GM23338 (cell line): ENCODE data around the gene TBC1D5. TPM values are rescaled to one million over a fixed set of nuclear protein-coding genes. Genes with fewer than 3 reads are reported as not detected.

Experiments used
- ATAC-seq: fragments of 200-7000 bp; cut with Tn5 transposase; 3 replicates; pipeline ENCODE4 v1.9.1; 2020
- DNase-seq: peaks from one replicate; pipeline ENCODE4 v3.0.0-alpha.2; 2015; ENCODE audit warnings: low spot score
- H2AFZ ChIP-seq: fragments of 200-600 bp; sonication (generic); 2 replicates; pipeline ENCODE4 v1.8.0; 2016; ENCODE audit warnings: antibody characterized with exemption, mild to moderate bottlenecking, moderate library complexity
- H3F3A ChIP-seq: fragments of 200-600 bp; sonication (generic); replicated peaks from 2 replicates; pipeline ENCODE4 v1.8.0; 2017; ENCODE audit warnings: antibody characterized with exemption, mixed run types, low read depth
- H3K27ac ChIP-seq: fragments of 200-600 bp; sonication (generic); 2 replicates; pipeline ENCODE4 v1.6.1; 2016; ENCODE audit warnings: low read depth
- H3K27me3 ChIP-seq: fragments of 200-600 bp; sonication (generic); 2 replicates; pipeline ENCODE4 v1.8.0; 2016; ENCODE audit warnings: mild to moderate bottlenecking, mixed run types, moderate library complexity; ENCODE audit not compliant: insufficient read depth
- H3K36me3 ChIP-seq: fragments of 200-600 bp; sonication (generic); 2 replicates; pipeline ENCODE4 v1.8.0; 2016; ENCODE audit warnings: mild to moderate bottlenecking; ENCODE audit not compliant: insufficient read depth
- H3K4me1 ChIP-seq: fragments of 200-600 bp; sonication (generic); 2 replicates; pipeline ENCODE4 v1.8.0; 2016; ENCODE audit warnings: mild to moderate bottlenecking, moderate library complexity; ENCODE audit not compliant: insufficient read depth
- H3K4me2 ChIP-seq: fragments of 200-600 bp; sonication (generic); 2 replicates; pipeline ENCODE4 v1.7.1; 2017; ENCODE audit warnings: mixed run types
- H3K4me3 ChIP-seq: fragments of 200-600 bp; sonication (generic); 2 replicates; pipeline ENCODE4 v1.6.1; 2016; ENCODE audit warnings: mixed run types
- H3K79me2 ChIP-seq: fragments of 200-600 bp; sonication (generic); replicated peaks from 2 replicates; pipeline ENCODE4 v1.8.0; 2017; ENCODE audit warnings: mild to moderate bottlenecking; ENCODE audit not compliant: insufficient read depth
- H3K9me2 ChIP-seq: fragments of 200-600 bp; sonication (generic); 2 replicates; pipeline ENCODE4 v1.8.0; 2017; ENCODE audit not compliant: insufficient read depth
- H4K20me1 ChIP-seq: fragments of 200-600 bp; sonication (generic); replicated peaks from 2 replicates; pipeline ENCODE4 v1.8.0; 2017; ENCODE audit warnings: mild to moderate bottlenecking; ENCODE audit not compliant: insufficient read depth
- H3K27ac Mint-ChIP-seq: 2 replicates; pipeline ENCODE4 v1.8.0; 2020; ENCODE audit warnings: inconsistent platforms, mild to moderate bottlenecking, moderate library complexity, mixed read lengths
- H3K27me3 Mint-ChIP-seq: 3 replicates; pipeline ENCODE4 v1.8.0; 2022; ENCODE audit warnings: low read depth, mild to moderate bottlenecking, moderate library complexity, mixed read lengths, inconsistent platforms; ENCODE audit not compliant: insufficient read depth, poor library complexity
- H3K36me3 Mint-ChIP-seq: 3 replicates; pipeline ENCODE4 v1.8.0; 2021; ENCODE audit warnings: low read depth, mild to moderate bottlenecking, inconsistent platforms, moderate library complexity, mixed read lengths
- H3K4me1 Mint-ChIP-seq: 3 replicates; pipeline ENCODE4 v1.8.0; 2020; ENCODE audit warnings: mild to moderate bottlenecking, inconsistent platforms, mixed read lengths
- H3K4me3 Mint-ChIP-seq: 3 replicates; pipeline ENCODE4 v1.8.0; 2021; ENCODE audit warnings: moderate library complexity, mild to moderate bottlenecking, inconsistent platforms, mixed read lengths
- H3K9me3 Mint-ChIP-seq: 3 replicates; pipeline ENCODE4 v1.8.0; 2020; ENCODE audit warnings: moderate library complexity, mild to moderate bottlenecking, inconsistent platforms, mixed read lengths
- EZH2 ChIP-seq: fragments of 200-600 bp; sonication (generic); IDR thresholded peaks from one replicate; pipeline ENCODE4 v1.8.0; 2017; ENCODE audit warnings: antibody characterized with exemption, mild to moderate bottlenecking, low read depth; ENCODE audit not compliant: unreplicated experiment
- JUNB ChIP-seq: IDR thresholded peaks from one replicate; pipeline ENCODE4 v1.6.1; 2016; ENCODE audit warnings: antibody characterized with exemption; ENCODE audit not compliant: unreplicated experiment
- POLR2AphosphoS5 ChIP-seq: IDR thresholded peaks from 2 replicates; pipeline ENCODE4 v1.6.1; 2016; ENCODE audit warnings: antibody characterized with exemption, low read depth
- STAT1 ChIP-seq: IDR thresholded peaks from one replicate; pipeline ENCODE4 v1.6.1; 2016; ENCODE audit warnings: antibody characterized with exemption; ENCODE audit not compliant: unreplicated experiment
- ZNF114 ChIP-seq: fragments of 250-450 bp; sonication (Bioruptor Pico); IDR thresholded peaks from 2 replicates; pipeline ENCODE4 v1.5.0; 2020; ENCODE audit warnings: mild to moderate bottlenecking, moderate library complexity
- polyA plus RNA-seq: library from polyadenylated mRNA; unstranded; fragments of >200 nt; fragmentation: Nextera tagmentation; extraction: Ambion mirVana; gene quantifications from 2 replicates; pipeline ENCODE4 v1.2.1, GENCODE V29; 2016
- total RNA-seq: library from RNA; depleted of rRNA; stranded (reverse); fragments of >200 nt; shearing (Covaris generic); gene quantifications from 2 replicates; pipeline ENCODE4 v1.2.3, GENCODE V29; 2014
- TF ChIP-seq, protein P1 (sequence below): IDR thresholded peaks from 2 replicates; pipeline ENCODE4 v1.6.1; 2016; ENCODE audit warnings: antibody characterized with exemption
- TF ChIP-seq, protein P2 (sequence below): IDR thresholded peaks from one replicate; pipeline ENCODE4 v1.6.1; 2018; ENCODE audit warnings: antibody characterized with exemption; ENCODE audit not compliant: unreplicated experiment
- TF ChIP-seq, protein P3 (sequence below), 2 experiments: fragments of 200-600 bp in 1 of 2; sonication (generic) in 1 of 2; conservative IDR thresholded peaks; 2 replicates each; pipeline versions ENCODE4 v1.5.1 to v1.6.1; 2016 to 2017; ENCODE audit warnings: antibody characterized with exemption in 2 of 2, low read depth in 2 of 2, mild to moderate bottlenecking in 2 of 2, moderate library complexity in 1 of 2

The TBC1D5 gene
- total and polyA plus RNA-seq, 2 experiments from 2014 or later = 21.8 to 48.1 TPM

DNA sequence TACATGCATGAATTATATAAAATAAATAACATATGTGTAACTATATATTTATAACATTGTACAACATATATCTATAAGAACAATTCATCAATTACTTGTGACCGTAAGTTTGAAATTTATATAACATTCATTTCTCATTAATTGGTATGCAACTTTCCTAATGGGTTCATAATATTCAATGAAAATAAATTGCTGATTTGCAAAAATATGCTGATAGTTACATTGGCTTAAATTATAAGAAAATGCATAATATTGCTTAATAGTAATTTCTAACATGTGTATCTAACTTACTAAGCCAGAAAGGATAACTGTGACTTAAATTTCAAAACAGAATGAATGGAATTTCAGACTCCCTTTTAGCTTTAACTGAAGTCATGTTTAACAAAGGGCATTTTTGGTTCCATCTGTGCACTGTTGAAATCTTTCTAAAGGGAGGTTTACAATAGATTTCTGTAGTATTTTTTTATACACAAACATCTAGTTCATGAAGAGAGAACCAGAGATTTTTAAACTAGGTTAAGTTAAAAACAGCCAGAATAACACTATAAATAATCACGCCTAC, 310.9 kb downstream of the TBC1D5 start:
- peaks cover 15% of the 10 kb centered on the region for H3K4me1 Mint-ChIP-seq
- Histone ChIP-seq H3K4me2 (no peak overlapping the region), H3K27me3 (no peaks in the 10 kb centered on the region), H3F3A (no peaks in the 10 kb centered on the region), H3K27ac (no peak overlapping the region), H3K4me1 (no peaks in the 10 kb centered on the region), H4K20me1 (no peaks in the 10 kb centered on the region), H3K9me2 (no peaks in the 10 kb centered on the region), H3K4me3 (no peak overlapping the region), H3K79me2 (no peaks in the 10 kb centered on the region), H2AFZ (no peak overlapping the region), H3K36me3 (no peaks in the 10 kb centered on the region)
- DNase-seq = no peak
- peak overlapping the region; percentile 83 for H3K27ac Mint-ChIP-seq
- H3K27me3 Mint-ChIP-seq = no peaks in the 10 kb centered on the region
- H3K36me3 Mint-ChIP-seq = no peaks in the 10 kb centered on the region
- H3K9me3 Mint-ChIP-seq = peaks cover 3% of the 10 kb centered on the region; the same call in 1 of the 3 replicates
- no peak for ATAC-seq
- no peak for TF ChIP-seq JUNB
- TF ChIP-seq EZH2 = no peak
- TF ChIP-seq POLR2AphosphoS5 = no peak
- TF ChIP-seq ZNF114 (CRISPR knock-in tag) = no peak
- TF ChIP-seq, protein P1, sequence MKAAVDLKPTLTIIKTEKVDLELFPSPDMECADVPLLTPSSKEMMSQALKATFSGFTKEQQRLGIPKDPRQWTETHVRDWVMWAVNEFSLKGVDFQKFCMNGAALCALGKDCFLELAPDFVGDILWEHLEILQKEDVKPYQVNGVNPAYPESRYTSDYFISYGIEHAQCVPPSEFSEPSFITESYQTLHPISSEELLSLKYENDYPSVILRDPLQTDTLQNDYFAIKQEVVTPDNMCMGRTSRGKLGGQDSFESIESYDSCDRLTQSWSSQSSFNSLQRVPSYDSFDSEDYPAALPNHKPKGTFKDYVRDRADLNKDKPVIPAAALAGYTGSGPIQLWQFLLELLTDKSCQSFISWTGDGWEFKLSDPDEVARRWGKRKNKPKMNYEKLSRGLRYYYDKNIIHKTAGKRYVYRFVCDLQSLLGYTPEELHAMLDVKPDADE = no peak
- TF ChIP-seq, protein P2, sequence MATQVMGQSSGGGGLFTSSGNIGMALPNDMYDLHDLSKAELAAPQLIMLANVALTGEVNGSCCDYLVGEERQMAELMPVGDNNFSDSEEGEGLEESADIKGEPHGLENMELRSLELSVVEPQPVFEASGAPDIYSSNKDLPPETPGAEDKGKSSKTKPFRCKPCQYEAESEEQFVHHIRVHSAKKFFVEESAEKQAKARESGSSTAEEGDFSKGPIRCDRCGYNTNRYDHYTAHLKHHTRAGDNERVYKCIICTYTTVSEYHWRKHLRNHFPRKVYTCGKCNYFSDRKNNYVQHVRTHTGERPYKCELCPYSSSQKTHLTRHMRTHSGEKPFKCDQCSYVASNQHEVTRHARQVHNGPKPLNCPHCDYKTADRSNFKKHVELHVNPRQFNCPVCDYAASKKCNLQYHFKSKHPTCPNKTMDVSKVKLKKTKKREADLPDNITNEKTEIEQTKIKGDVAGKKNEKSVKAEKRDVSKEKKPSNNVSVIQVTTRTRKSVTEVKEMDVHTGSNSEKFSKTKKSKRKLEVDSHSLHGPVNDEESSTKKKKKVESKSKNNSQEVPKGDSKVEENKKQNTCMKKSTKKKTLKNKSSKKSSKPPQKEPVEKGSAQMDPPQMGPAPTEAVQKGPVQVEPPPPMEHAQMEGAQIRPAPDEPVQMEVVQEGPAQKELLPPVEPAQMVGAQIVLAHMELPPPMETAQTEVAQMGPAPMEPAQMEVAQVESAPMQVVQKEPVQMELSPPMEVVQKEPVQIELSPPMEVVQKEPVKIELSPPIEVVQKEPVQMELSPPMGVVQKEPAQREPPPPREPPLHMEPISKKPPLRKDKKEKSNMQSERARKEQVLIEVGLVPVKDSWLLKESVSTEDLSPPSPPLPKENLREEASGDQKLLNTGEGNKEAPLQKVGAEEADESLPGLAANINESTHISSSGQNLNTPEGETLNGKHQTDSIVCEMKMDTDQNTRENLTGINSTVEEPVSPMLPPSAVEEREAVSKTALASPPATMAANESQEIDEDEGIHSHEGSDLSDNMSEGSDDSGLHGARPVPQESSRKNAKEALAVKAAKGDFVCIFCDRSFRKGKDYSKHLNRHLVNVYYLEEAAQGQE = no peak
- TF ChIP-seq, protein P3, sequence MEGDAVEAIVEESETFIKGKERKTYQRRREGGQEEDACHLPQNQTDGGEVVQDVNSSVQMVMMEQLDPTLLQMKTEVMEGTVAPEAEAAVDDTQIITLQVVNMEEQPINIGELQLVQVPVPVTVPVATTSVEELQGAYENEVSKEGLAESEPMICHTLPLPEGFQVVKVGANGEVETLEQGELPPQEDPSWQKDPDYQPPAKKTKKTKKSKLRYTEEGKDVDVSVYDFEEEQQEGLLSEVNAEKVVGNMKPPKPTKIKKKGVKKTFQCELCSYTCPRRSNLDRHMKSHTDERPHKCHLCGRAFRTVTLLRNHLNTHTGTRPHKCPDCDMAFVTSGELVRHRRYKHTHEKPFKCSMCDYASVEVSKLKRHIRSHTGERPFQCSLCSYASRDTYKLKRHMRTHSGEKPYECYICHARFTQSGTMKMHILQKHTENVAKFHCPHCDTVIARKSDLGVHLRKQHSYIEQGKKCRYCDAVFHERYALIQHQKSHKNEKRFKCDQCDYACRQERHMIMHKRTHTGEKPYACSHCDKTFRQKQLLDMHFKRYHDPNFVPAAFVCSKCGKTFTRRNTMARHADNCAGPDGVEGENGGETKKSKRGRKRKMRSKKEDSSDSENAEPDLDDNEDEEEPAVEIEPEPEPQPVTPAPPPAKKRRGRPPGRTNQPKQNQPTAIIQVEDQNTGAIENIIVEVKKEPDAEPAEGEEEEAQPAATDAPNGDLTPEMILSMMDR (conservative IDR thresholded peaks at IDR 0.05; ENCODE audit: low read depth in 2 of 2) = no peak
- H3K4me3 Mint-ChIP-seq = no peak overlapping the region

DNA sequence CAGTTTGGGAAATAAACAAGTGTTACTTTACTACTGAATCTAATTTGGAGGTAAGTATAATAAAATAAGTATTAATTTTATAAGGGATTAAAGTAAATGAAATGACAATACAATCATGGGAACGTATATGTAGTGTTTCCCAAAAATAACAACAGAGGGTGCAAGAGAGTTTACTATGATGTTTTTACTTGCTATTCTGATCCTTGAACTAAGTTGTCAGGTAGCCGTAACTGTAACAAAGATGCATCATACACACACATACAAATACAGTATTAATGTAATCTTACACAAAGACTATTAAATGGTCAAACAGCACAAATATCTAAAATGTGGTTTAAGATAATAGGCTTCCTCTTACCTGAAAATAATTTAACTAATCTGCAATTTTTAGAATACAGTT, 311.4 kb downstream of the TBC1D5 start:
- Mint-ChIP-seq H3K4me1 (peaks cover 17% of the 10 kb centered on the region), H3K27ac (no peak overlapping the region)
- TF ChIP-seq, protein P3 (conservative IDR thresholded peaks at IDR 0.05; ENCODE audit: low read depth in 2 of 2) = peak; percentile 53 to 56; a peak in 3 of 4 replicates
- TF ChIP-seq STAT1 = no peak

More for the DNA sequence above, 311.4 kb downstream of the TBC1D5 start:
- Histone ChIP-seq H3F3A (no peaks in the 10 kb centered on the region), H4K20me1 (no peaks in the 10 kb centered on the region), H3K79me2 (no peaks in the 10 kb centered on the region), H3K36me3 (no peaks in the 10 kb centered on the region), H3K27ac (no peak overlapping the region), H3K4me2 (no peak overlapping the region), H3K27me3 (no peaks in the 10 kb centered on the region), H3K9me2 (no peaks in the 10 kb centered on the region), H2AFZ (no peak overlapping the region), H3K4me3 (no peak overlapping the region), H3K4me1 (no peaks in the 10 kb centered on the region)
- peak; percentile 46 for DNase-seq
- no peak overlapping the region for H3K4me3 Mint-ChIP-seq
- ATAC-seq = peak; percentile 31; the same call in 2 of the 3 replicates
- no peaks in the 10 kb centered on the region for H3K27me3 Mint-ChIP-seq
- peaks cover 3% of the 10 kb centered on the region; the same call in 1 of the 3 replicates for H3K9me3 Mint-ChIP-seq
- no peaks in the 10 kb centered on the region for H3K36me3 Mint-ChIP-seq
